Activated B cell treated with CpG ODN at 0.5 μM for 24 hours (primary cell): Measurements from ENCODE around the gene MKLN1. TPM values are rescaled to one million over a fixed set of nuclear protein-coding genes. Genes with fewer than 3 reads are reported as not detected.
A peak's percentile ranks its signal among the peaks of the same experiment; 100 is the strongest.

ENCODE experiments used
- ATAC-seq: fragments of 200-7000 bp; cut with Tn5 transposase; one replicate; pipeline ENCODE4 v1.10.0; 2021; ENCODE audit warnings: low read depth, mild to moderate bottlenecking, moderate library complexity
- CTCF ChIA-PET: fragments of 350-600 bp; sonication (Branson Sonifier 250); formaldehyde crosslinking; loops from one replicate; lab custom pipeline; 2021; ENCODE audit warnings: antibody characterized with exemption; lab: Charles Lee
- POLR2A ChIA-PET: fragments of 350-600 bp; sonication (Branson Sonifier 250); formaldehyde crosslinking; loops from one replicate; lab custom pipeline; 2021; ENCODE audit warnings: antibody characterized with exemption; lab: Charles Lee
- DNase-seq: peaks from one replicate; pipeline ENCODE4 v3.0.0; 2022
- H3K27ac Mint-ChIP-seq: one replicate; pipeline ENCODE4 v1.8.0; 2020; ENCODE audit warnings: mixed read lengths
- H3K27me3 Mint-ChIP-seq: one replicate; pipeline ENCODE4 v1.8.0; 2021; ENCODE audit warnings: mixed read lengths
- H3K36me3 Mint-ChIP-seq: one replicate; pipeline ENCODE4 v1.8.0; 2021; ENCODE audit warnings: low read depth, mixed read lengths
- H3K4me1 Mint-ChIP-seq: one replicate; pipeline ENCODE4 v1.8.0; 2021; ENCODE audit warnings: mixed read lengths
- H3K4me3 Mint-ChIP-seq: one replicate; pipeline ENCODE4 v1.8.0; 2020; ENCODE audit warnings: mild to moderate bottlenecking, mixed read lengths
- H3K9me3 Mint-ChIP-seq: one replicate; pipeline ENCODE4 v1.8.0; 2020; ENCODE audit warnings: mixed read lengths
- CTCF ChIP-seq: fragments of 200-600 bp; IDR thresholded peaks from one replicate; pipeline ENCODE4 v1.8.0; 2022; ENCODE audit warnings: antibody characterized with exemption, mild to moderate bottlenecking
- intact Hi-C: fragments of 100-400 bp; cut with micrococcal nuclease; formaldehyde crosslinking; loops from one replicate; pipeline ENCODE4 v1.15.1; 2024
- total RNA-seq: library from RNA; stranded (reverse); gene quantifications from 2 replicates; pipeline ENCODE4 v1.2.3, GENCODE V29; 2022

MKLN1 gene
- total RNA-seq, 1 donor from 2014 or later: 64.6 TPM

- Mint-ChIP-seq H3K27ac (no peak overlapping the region), H3K36me3 (peaks cover 82% of the 10 kb centered on the region), H3K27me3 (no peaks in the 10 kb centered on the region), H3K4me3 (no peak overlapping the region), H3K9me3 (peaks cover 4% of the 10 kb centered on the region), H3K4me1 (no peaks in the 10 kb centered on the region)
- CTCF ChIA-PET: no interaction called here
- DNase-seq (no peak), ATAC-seq (no peak)
- no peak for TF ChIP-seq CTCF
- POLR2A ChIA-PET: no interaction called here
- intact Hi-C loops: no loop called here
These were observed 143.8 kb downstream of the MKLN1 start for GRCh38 chr7:131471250-131472004.

GRCh38 chr7:131476740-131477139 is 149.1 kb downstream of the MKLN1 start:
- ATAC-seq (no peak), DNase-seq (no peak)
- peaks cover 8% of the 10 kb centered on the region for H3K4me1 Mint-ChIP-seq
- no peaks in the 10 kb centered on the region for H3K27me3 Mint-ChIP-seq
- ChIA-PET POLR2A (no interaction called here), CTCF (no interaction called here)
- peaks cover 52% of the 10 kb centered on the region for H3K36me3 Mint-ChIP-seq
- no peak overlapping the region for H3K27ac Mint-ChIP-seq
- no peak overlapping the region for H3K4me3 Mint-ChIP-seq
- intact Hi-C loops: no loop called here
- no peak for TF ChIP-seq CTCF
- peaks cover 4% of the 10 kb centered on the region for H3K9me3 Mint-ChIP-seq

- H3K27me3 Mint-ChIP-seq: no peaks in the 10 kb centered on the region
- CTCF ChIA-PET: no interaction called here
- no peak for TF ChIP-seq CTCF
- no peaks in the 10 kb centered on the region for H3K9me3 Mint-ChIP-seq
- H3K4me3 Mint-ChIP-seq: no peak overlapping the region
- no peak for DNase-seq
- peaks cover 37% of the 10 kb centered on the region for H3K36me3 Mint-ChIP-seq
- no peak for ATAC-seq
- intact Hi-C loops: no loop called here
- H3K27ac Mint-ChIP-seq: no peak overlapping the region
- H3K4me1 Mint-ChIP-seq: peaks cover 21% of the 10 kb centered on the region
- POLR2A ChIA-PET: no interaction called here
These were observed 153.0 kb downstream of the MKLN1 start for GRCh38 chr7:131480384-131481315.

- peak; percentile 25 for ATAC-seq
- POLR2A ChIA-PET: no interaction called here
- Mint-ChIP-seq H3K27ac (no peak overlapping the region), H3K4me1 (peaks cover 21% of the 10 kb centered on the region), H3K9me3 (no peaks in the 10 kb centered on the region), H3K4me3 (no peak overlapping the region), H3K36me3 (peaks cover 37% of the 10 kb centered on the region), H3K27me3 (no peaks in the 10 kb centered on the region)
- TF ChIP-seq CTCF: no peak
- CTCF ChIA-PET: interaction anchor here (1.8 kb wide), 1 partner anchor 11 kb away, joined by 5 read pairs; no protein-coding TSS in a partner anchor
- no peak for DNase-seq
- intact Hi-C loops: no loop called here
These were observed 155.1 kb downstream of the MKLN1 start for GRCh38 chr7:131482800-131483199.

GRCh38 chr7:131483586-131483985 is 155.9 kb downstream of the MKLN1 start:
- H3K9me3 Mint-ChIP-seq: no peaks in the 10 kb centered on the region
- ATAC-seq: no peak
- no peak overlapping the region for H3K27ac Mint-ChIP-seq
- H3K36me3 Mint-ChIP-seq: peaks cover 35% of the 10 kb centered on the region
- ChIA-PET CTCF (interaction anchor here (1.8 kb wide), 1 partner anchor 10 kb away, joined by 5 read pairs; no protein-coding TSS in a partner anchor), POLR2A (no interaction called here)
- no peak for DNase-seq
- H3K27me3 Mint-ChIP-seq: no peaks in the 10 kb centered on the region
- peaks cover 21% of the 10 kb centered on the region for H3K4me1 Mint-ChIP-seq
- H3K4me3 Mint-ChIP-seq: no peak overlapping the region
- TF ChIP-seq CTCF: no peak
- intact Hi-C loops: no loop called here
